NCI-H2227 (cell line): Measurements from ENCODE around the gene DNAAF6.
"Not testable (repeated sequence)": the region's sequence is repeated elsewhere in the genome, so short reads cannot be mapped to it uniquely, and the experiment has no call there.

Experiments
- DNase-seq: peaks from one replicate; lab custom pipeline; 2025; ENCODE audit not compliant: unreplicated experiment; lab: John Stamatoyannopoulos, UW

DNAAF6 gene

GRCh38 chrX:107205770-107206696, at the start of gene DNAAF6, which contains the start of gene NUP62CL:
TSS of gene DNAAF6 (plus strand) at chrX:107206611. CDS start at chrX:107212876, 6,265 bp downstream.
TSS of gene NUP62CL (minus strand) at chrX:107206433. CDS start at chrX:107175146, 31,287 bp downstream.
- peak; percentile 89 for DNase-seq

- not testable (repeated sequence) for DNase-seq
Measured at GRCh38 chrX:107157618-107158017, 48.8 kb upstream of the DNAAF6 start.

GRCh38 chrX:107167163-107167921, 39.1 kb upstream of the DNAAF6 start:
- DNase-seq, result no peak

GRCh38 chrX:107168257-107168656, 38.2 kb upstream of the DNAAF6 start:
- DNase-seq, result no peak

- no peak for DNase-seq
Measured at GRCh38 chrX:107168712-107169111, 37.7 kb upstream of the DNAAF6 start.

GRCh38 chrX:107171369-107172102, 34.9 kb upstream of the DNAAF6 start:
- DNase-seq, result no peak

- no peak for DNase-seq
Measured at GRCh38 chrX:107197319-107197718, 9.1 kb upstream of the DNAAF6 start.

- DNase-seq, result not testable (repeated sequence)
Measured at GRCh38 chrX:107198074-107198473, 8.3 kb upstream of the DNAAF6 start.

- DNase-seq, result no peak
Measured at GRCh38 chrX:107199491-107199890, 6.9 kb upstream of the DNAAF6 start.

- DNase-seq, result peak; percentile 8
Measured at GRCh38 chrX:107204068-107204605, 2.3 kb upstream of the DNAAF6 start.

GRCh38 chrX:107206697-107207065, 270 bp downstream of the DNAAF6 start:
- DNase-seq, result no peak

GRCh38 chrX:107207089-107207488, 678 bp downstream of the DNAAF6 start:
- DNase-seq, result no peak

- DNase-seq, result no peak
Measured at GRCh38 chrX:107207943-107208342, 1.5 kb downstream of the DNAAF6 start.

GRCh38 chrX:107213477-107213876, 7.1 kb downstream of the DNAAF6 start:
- DNase-seq, result no peak

- DNase-seq, result no peak
Measured at GRCh38 chrX:107226757-107227156, 20.3 kb downstream of the DNAAF6 start.

- DNase-seq, result no peak
Measured at GRCh38 chrX:107227780-107228485, 21.5 kb downstream of the DNAAF6 start.

- DNase-seq, result no peak
Measured at GRCh38 chrX:107228486-107228819, 22.0 kb downstream of the DNAAF6 start.

- no peak for DNase-seq
Measured at GRCh38 chrX:107272431-107272921, 66.1 kb downstream of the DNAAF6 start.

GRCh38 chrX:107273795-107274194, 67.4 kb downstream of the DNAAF6 start:
- no peak for DNase-seq

GRCh38 chrX:107288676-107289075, 82.3 kb downstream of the DNAAF6 start:
- peak; percentile 68 for DNase-seq
